ENCODE measurements around the gene SLC2A1. TPM values are rescaled to one million over a fixed set of nuclear protein-coding genes. Genes with fewer than 3 reads are reported as not detected.

SLC2A1 gene
- total RNA-seq, 2 donors from 2014 or later: 83.9 to 159 TPM

DNA sequence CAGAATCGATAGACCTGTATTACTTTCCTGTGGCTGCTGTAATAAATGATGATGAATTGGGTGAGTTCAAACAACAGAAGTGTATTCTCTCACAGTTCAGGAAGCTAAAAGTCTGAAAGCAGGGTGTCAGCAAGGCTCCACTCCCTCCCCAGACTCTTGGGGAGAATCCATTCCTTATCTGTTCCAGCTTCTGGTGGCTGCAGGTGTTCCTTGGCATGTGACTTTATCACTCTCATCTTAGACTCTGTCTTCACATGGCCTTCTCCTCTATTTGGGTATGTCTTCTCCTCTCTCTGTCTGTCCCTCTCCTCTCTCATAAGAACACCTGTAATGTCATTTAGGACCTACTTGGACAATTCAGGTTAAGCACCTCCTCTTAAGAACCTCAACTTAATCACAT is 44.1 kb upstream of the SLC2A1 start:
- DNase-seq (ENCODE audit: low spot score): no peak
- intact Hi-C loops (cut with DNase I): no loop called here
- no peak overlapping the region for H3K27ac ChIP-seq
- WGBS: 43% methylated on average over 1 of the region's 1 CpG
- no peaks in the 10 kb centered on the region for H3K4me1 ChIP-seq (replicated peaks)
- H3K4me3 ChIP-seq: no peak overlapping the region
- no peaks in the 10 kb centered on the region for H3K27me3 ChIP-seq (replicated peaks; ENCODE audit: insufficient read depth)
- no peaks in the 10 kb centered on the region for H3K36me3 ChIP-seq
- no peaks in the 10 kb centered on the region for H3K9me3 ChIP-seq
- no peak for TF ChIP-seq POLR2A (IDR thresholded peaks at IDR 0.05)
- TF ChIP-seq, protein P1, sequence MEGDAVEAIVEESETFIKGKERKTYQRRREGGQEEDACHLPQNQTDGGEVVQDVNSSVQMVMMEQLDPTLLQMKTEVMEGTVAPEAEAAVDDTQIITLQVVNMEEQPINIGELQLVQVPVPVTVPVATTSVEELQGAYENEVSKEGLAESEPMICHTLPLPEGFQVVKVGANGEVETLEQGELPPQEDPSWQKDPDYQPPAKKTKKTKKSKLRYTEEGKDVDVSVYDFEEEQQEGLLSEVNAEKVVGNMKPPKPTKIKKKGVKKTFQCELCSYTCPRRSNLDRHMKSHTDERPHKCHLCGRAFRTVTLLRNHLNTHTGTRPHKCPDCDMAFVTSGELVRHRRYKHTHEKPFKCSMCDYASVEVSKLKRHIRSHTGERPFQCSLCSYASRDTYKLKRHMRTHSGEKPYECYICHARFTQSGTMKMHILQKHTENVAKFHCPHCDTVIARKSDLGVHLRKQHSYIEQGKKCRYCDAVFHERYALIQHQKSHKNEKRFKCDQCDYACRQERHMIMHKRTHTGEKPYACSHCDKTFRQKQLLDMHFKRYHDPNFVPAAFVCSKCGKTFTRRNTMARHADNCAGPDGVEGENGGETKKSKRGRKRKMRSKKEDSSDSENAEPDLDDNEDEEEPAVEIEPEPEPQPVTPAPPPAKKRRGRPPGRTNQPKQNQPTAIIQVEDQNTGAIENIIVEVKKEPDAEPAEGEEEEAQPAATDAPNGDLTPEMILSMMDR (IDR thresholded peaks at IDR 0.05): no peak
- no peak for TF ChIP-seq POLR2AphosphoS5 (IDR thresholded peaks at IDR 0.05)

DNA sequence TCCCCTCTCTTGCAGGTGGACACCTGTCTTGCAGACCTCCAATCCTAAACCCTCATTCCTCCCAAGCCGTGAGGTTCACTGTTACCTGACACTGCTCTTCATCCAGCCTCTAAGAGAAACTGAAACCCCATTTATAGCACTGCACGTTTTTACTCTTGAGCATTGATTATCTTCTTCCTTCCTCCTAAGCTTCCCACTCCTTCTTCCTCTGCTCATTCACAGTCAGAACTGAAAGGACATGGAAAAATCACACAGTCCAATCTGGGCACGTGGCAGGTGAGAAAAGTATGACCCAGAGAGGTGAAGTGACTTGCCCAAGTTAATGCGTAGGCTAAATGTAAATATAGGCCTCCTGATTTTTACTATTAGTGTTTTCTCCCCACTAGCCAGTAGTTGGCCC is 43.4 kb upstream of the SLC2A1 start:
- Histone ChIP-seq H3K27ac (no peak overlapping the region), H3K4me3 (no peak overlapping the region), H3K27me3 (replicated peaks; ENCODE audit: insufficient read depth) (no peaks in the 10 kb centered on the region), H3K9me3 (no peaks in the 10 kb centered on the region), H3K4me1 (replicated peaks) (no peaks in the 10 kb centered on the region), H3K36me3 (no peaks in the 10 kb centered on the region)
- DNase-seq (ENCODE audit: low spot score): no peak
- WGBS: 63% methylated on average over 4 of the region's 4 CpGs
- TF ChIP-seq POLR2AphosphoS5 (IDR thresholded peaks at IDR 0.05) (no peak), POLR2A (IDR thresholded peaks at IDR 0.05) (no peak)
- TF ChIP-seq, protein P1 (IDR thresholded peaks at IDR 0.05): no peak
- intact Hi-C loops (cut with DNase I): no loop called here

DNA sequence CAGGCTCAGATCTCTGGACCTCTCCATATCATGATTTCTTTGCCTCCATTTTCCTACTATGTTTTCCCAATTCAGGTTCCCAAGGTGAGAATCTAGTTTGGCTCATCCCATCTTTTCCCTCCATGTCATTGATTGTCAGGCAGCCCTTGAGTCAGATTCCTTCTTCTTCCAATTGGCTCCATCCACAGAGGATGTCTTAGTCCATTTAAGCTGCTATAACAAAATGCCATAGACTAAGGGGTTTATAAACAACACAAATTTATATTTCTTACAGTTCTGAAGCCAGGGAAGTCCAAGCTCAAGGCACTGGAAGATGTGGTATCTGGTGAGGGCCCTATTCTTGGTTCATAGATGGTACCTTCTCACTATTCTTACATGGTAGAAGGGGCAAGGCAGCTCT is 42.8 kb upstream of the SLC2A1 start:
- H3K27me3 ChIP-seq (replicated peaks; ENCODE audit: insufficient read depth): no peaks in the 10 kb centered on the region
- H3K4me3 ChIP-seq: no peak overlapping the region
- DNase-seq (ENCODE audit: low spot score): no peak
- TF ChIP-seq POLR2A (IDR thresholded peaks at IDR 0.05) (no peak), POLR2AphosphoS5 (IDR thresholded peaks at IDR 0.05) (no peak)
- TF ChIP-seq, protein P1 (IDR thresholded peaks at IDR 0.05): no peak
- H3K27ac ChIP-seq: no peak overlapping the region
- H3K9me3 ChIP-seq: no peaks in the 10 kb centered on the region
- H3K4me1 ChIP-seq (replicated peaks): no peaks in the 10 kb centered on the region
- no peaks in the 10 kb centered on the region for H3K36me3 ChIP-seq
- intact Hi-C loops (cut with DNase I): no loop called here

DNA sequence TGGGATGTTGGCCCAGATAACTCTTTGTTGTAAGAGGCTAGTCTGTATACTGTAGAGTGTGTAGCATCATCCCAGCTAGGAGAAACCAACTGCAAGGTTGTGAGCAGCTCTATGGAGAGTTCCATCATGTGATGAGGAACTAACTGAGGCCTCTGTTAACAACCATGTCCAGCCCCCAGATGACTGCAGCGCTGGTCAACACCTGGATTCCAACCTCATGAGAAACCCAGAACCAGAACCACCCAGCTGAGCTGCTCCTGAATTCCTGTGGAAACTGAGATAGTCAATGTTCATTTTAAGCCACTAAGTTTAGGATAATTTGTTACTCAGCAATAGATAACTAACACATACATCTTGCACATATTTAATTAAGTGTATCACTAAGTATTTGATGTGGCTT is 41.6 kb upstream of the SLC2A1 start:
- Histone ChIP-seq H3K27ac (no peak overlapping the region), H3K4me3 (no peak overlapping the region), H3K36me3 (no peaks in the 10 kb centered on the region), H3K27me3 (replicated peaks; ENCODE audit: insufficient read depth) (no peaks in the 10 kb centered on the region), H3K9me3 (no peaks in the 10 kb centered on the region), H3K4me1 (replicated peaks) (no peaks in the 10 kb centered on the region)
- no peak for TF ChIP-seq POLR2AphosphoS5 (IDR thresholded peaks at IDR 0.05)
- TF ChIP-seq, protein P1 (IDR thresholded peaks at IDR 0.05): no peak
- TF ChIP-seq POLR2A (IDR thresholded peaks at IDR 0.05): no peak
- 87% methylated on average over 1 of the region's 1 CpG for WGBS
- DNase-seq (ENCODE audit: low spot score): no peak
- intact Hi-C loops (cut with DNase I): no loop called here

DNA sequence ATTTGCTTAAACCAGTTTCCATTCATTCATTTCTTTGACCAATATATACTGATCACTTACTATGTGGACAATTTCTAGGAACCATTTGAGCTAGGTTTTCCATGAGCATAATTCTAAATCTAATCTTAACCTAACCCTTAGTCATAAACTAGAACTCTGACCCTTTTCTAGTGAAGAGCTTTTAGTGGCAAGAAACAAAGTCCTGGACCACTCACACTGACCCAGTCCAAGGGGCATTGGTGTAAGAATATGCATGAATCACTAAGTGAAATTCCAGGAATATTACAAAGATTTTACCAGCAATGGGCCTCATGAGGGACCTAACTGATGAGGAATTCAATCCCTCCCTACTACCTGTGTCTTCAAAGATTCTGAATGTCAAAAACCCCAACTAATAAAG is 40.6 kb upstream of the SLC2A1 start:
- no peaks in the 10 kb centered on the region for H3K9me3 ChIP-seq
- H3K27ac ChIP-seq: no peak overlapping the region
- no peak for DNase-seq (ENCODE audit: low spot score)
- TF ChIP-seq POLR2A (IDR thresholded peaks at IDR 0.05): no peak
- TF ChIP-seq POLR2AphosphoS5 (IDR thresholded peaks at IDR 0.05): no peak
- TF ChIP-seq, protein P1 (IDR thresholded peaks at IDR 0.05): no peak
- intact Hi-C loops (cut with DNase I): no loop called here
- H3K36me3 ChIP-seq: no peaks in the 10 kb centered on the region
- no peaks in the 10 kb centered on the region for H3K27me3 ChIP-seq (replicated peaks; ENCODE audit: insufficient read depth)
- H3K4me1 ChIP-seq (replicated peaks): no peaks in the 10 kb centered on the region
- no peak overlapping the region for H3K4me3 ChIP-seq
